Stimulated activated CD4-positive, alpha-beta T cell treated with anti-CD3 and anti-CD28 coated beads, Interleukin-2, amount 100 ng/mL, for 4 hours (primary cell): ENCODE measurements around the gene OPCML.

Source experiments
- DNase-seq: peaks from one replicate; pipeline ENCODE4 v3.0.0-alpha.2; 2020; ENCODE audit warnings: low read depth

Gene OPCML

DNA sequence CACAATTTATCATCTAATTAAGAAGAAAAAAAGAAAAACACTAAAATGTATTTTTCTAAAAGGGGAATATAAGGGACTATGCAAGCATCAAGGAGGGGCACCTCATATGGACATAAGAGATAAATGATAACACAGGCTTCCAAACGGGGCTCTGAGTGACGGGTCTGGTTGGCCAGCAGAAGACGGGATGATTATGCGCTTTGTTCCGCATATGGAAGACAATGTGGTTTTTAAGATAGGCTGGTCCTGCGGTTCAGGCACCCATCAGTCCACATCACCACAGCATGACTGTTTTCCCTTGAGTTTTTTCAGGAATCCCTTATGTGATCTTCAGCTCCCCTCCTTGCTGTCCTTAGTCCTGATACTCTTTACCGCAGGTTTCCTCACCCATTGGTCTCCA, 404.6 kb downstream of the OPCML start:
- DNase-seq, result no peak

GRCh38 chr11:133123796-133124195, 408.5 kb downstream of the OPCML start:
- DNase-seq, result no peak

DNA sequence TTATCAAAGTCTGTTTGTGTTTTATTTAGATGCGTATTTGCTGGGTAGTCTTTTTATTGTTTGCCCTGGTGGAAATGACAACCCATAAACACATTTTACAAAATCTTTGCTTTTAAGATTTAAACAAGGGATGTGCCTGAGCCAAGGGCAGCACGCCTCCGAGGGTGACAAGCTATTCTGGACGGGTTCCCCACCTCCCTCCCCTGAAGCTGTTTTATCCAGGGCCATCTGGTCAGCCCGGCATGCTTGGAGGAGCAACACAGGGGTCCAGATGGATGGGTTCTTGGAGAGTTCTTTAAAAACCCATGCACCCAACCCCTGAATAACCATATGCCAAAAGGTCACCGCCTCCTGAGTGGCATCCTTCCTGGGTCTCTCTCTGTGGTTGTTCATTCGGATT, 408.9 kb downstream of the OPCML start:
- no peak for DNase-seq

- no peak for DNase-seq
Observed at GRCh38 chr11:133122256-133122655, 410.0 kb downstream of the OPCML start.

DNA sequence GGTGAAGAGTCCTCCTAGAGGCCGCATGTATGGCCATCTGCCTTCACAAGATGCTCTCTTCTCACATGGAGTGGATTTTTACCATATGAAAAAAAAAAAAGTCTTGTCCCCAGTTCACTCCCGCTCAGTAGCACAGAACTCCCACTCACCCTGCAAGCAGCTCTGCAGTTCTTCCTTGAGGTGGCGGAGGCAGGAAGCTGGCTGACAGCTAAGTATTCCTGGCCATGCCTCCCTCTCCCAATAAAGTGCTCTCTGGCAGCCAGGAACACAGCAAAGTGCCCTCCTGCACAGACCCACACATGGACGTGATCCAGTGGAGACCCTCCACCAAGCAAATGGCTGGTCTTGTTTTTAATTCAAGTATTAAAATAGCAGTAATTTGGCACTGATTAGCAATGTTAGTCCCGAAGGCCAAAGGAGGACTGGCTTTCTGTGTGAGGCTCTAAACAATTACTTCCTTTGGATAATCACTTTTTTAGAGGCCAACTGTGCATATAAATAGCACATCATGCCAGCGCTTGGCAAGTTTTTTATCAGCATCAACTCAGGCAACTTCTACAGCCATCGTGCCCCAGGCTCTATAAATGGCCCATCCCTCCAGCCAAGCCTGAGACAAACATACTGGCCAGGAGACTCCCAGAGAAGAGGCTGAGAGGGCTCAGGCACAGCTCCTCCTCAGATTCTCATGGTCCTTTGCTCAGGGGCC, 413.6 kb downstream of the OPCML start:
- no peak for DNase-seq

DNA sequence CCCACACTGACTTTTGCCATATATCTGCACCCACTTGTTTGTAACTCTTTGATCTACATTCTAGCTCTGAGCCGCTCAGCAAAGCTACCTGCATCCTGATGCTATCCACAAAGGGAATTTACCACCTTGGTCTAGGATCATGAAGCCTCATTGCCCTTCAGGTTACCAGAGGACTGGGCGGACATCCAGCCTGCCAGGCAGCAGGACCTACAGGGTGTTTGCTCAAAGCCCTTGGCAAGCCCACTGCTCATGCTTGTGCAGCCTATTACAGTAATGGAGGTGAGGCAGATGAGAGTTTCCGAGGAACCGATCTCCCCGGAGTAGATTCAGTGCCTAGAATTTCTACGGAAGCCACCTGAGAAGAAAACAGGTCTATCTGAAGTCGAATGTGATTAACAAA, 417.2 kb downstream of the OPCML start:
- no peak for DNase-seq

DNA sequence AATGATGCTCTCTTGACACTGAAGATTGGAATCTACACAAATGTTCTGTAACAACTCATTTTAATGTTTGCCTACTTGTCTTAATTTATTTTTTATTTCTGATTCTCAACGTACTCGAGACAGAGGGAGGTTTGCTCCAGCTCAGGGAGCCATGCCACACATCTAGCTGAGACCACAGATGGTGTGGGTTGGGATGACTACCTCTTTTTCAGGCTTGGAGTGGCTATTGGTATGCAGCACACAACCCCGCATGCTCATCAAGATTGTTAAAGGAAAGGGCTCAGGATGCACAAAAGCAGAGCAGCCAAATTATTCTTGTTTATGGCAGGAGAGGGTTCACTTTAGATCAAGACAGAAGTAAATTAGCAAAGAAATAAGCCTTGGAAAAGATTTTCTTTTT, 424.5 kb downstream of the OPCML start:
- DNase-seq, result no peak

- no peak for DNase-seq
Observed at GRCh38 chr11:133107136-133107535, 425.2 kb downstream of the OPCML start.

DNA sequence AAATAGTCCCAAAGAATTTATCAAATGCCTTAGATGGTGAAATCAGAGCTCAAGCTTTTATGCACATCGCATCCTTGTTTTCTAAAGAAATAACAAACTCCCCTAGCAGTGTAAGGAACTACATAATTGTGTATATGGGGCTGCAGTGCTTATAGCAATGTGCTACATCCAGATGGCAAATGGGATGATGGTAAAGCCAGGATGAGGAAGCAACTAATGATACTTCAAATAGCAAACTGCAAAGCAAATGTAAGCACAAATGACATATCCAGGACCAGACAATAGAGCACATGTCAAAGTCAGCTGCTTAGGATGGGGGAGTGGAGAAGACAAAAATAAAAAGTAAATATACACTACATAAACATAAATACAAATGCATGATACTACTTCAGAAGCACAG, 425.9 kb downstream of the OPCML start:
- no peak for DNase-seq

DNA sequence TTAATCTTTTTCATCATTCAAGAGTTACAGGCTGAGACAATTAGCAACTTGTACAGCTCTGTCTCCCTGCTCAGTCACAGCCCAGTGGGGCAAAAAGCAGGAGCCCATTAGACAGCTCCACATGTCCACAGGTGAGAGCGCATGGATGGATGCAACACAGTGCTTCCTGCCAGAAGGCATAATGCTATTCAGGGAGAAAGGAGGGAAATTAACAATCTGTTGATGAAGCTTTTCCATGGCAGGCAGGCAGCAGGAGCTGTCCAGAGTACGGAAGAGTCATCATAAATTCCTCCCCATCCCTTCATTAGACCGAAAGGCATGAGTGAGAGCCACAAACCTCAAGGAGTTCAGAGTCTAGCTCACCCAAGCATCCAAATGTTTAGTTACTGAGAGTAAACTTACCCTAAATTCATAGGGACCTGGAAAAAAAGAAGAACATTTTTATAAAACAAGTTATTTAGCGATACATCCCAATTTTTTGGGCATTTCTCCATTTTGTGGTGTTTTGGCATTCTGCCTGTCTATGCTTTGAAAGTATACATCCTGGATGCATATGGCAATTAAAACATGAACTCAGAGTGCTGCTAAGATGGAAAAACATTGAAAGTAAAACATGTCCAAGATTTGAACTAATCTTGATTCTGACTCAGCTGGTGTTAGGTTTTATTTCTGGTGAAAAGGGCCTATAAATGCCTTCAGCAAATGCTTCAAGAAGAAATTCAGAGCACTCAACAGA, 428.1 kb downstream of the OPCML start:
- DNase-seq, result no peak

GRCh38 chr11:133096981-133097380, 435.3 kb downstream of the OPCML start:
- DNase-seq, result no peak

DNA sequence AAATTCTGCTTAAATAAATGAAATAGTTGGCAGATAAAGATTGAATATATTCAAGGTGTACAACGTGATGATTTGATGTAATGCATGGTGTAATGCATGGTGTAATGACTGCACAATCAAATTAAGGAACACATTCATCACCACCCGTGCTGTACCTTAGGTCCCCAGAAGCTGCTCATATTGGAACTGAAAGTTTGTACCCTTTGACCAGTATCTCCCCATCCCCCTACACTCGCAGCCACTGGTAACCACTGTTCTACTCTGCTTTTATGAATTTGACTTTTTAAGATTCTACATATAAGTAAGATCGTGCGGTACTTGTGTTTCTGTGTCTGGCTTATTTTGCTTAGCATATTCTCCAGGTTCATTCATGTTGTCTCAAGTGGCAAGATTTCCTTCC, 445.8 kb downstream of the OPCML start:
- DNase-seq, result no peak

DNA sequence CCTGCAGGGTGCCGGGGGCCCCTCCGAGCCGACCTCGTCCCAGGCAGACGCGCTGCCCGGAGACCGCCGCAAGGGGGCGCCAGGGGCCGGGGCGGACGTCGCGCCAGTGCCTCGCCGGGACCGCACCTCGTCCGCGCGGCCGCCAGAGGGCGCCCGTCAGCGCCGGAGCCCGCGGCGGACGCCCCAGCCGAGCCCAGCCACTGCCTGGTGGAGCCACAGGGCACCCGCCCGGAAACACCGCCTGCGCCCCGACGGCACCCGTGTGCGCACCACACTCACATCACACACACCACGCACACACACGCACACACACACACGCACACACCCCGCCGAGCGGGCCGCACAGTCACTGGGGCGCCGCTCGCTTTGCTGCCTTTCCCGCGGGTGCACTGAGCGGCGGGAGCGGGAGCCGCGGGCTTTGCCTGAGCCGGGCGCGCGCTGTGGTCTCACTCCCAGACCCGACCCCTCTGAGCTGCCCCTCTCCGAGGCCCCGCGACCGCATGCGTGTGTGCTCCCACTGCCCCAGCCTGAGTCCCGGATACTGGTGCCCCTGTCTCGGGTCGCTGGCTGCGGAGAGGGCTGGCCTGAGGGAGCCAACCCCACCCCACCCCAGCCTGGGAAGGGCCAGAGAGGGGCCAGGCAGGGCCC, 449.3 kb downstream of the OPCML start:
- peak; percentile 3 for DNase-seq

DNA sequence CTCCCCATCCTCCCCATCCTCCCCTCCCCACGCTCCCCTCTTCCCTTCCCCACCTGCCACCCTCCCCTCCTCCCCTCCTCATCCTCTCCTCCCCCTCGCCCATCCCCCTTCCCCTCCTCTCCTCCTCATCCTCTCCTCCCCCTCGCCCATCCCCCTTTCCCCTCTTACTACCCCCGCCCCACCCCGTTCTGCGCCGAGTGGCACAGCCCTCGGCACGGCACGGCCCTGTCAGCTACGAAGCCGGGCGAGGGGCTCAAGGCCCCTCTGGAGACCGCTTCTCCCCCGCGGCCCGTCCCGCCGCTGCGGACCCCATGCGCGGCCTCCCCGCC, 449.9 kb downstream of the OPCML start:
- DNase-seq, result no peak

DNA sequence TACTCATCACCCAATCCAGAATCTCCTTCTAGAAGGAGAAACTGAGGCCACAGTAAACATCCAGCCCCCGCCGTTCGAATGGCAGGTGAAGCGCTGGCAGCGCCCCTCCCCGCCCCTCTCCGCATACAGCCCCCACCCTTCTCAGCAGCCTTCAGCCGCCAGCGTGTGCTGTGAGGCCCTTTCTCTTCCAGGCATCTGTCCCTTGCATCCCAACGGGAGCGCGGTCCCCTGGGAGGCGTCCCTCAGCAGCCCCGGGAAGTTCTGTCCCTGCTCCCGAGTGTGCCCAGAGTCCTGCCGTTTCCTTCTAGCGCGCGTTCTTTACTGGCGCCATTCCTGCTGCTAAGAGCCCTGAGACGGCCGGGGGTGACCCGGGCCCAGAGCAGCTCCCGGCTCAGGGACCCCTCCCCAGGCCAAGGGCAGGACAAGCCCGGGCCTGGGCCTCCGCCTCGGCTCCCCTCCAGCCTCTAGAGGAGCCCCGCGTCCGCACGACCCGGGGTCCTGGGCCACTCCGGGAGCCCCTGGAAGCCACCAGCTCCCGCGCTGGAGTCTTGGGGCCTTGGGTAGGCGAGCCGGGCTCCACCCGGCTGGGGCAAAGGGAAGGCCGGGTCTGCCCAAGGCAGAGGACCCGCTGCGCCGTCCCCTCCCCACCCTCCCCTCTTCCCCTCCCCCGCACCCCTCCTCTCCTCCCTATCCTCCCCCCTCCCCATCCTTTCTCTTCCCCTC, 450.4 kb downstream of the OPCML start:
- no peak for DNase-seq

DNA sequence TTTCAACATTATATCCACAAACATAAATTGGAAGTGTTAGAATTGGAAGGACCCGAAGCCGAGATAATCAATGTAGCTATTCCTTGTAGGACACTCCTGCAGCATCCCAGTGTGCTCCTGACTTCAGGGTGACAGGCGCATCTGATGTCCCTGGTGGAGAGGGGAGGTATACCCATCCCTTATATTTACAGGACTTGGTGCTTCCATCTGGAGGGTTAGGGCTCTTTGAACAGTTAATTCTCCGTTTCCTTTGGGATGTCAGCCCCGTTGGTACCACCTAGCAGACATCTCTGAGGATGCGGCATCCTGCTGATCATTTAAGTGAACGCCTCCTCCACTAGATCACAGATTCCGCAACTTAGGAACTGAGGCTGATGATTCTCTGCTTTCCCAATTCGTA, 451.3 kb downstream of the OPCML start:
- DNase-seq, result no peak

DNA sequence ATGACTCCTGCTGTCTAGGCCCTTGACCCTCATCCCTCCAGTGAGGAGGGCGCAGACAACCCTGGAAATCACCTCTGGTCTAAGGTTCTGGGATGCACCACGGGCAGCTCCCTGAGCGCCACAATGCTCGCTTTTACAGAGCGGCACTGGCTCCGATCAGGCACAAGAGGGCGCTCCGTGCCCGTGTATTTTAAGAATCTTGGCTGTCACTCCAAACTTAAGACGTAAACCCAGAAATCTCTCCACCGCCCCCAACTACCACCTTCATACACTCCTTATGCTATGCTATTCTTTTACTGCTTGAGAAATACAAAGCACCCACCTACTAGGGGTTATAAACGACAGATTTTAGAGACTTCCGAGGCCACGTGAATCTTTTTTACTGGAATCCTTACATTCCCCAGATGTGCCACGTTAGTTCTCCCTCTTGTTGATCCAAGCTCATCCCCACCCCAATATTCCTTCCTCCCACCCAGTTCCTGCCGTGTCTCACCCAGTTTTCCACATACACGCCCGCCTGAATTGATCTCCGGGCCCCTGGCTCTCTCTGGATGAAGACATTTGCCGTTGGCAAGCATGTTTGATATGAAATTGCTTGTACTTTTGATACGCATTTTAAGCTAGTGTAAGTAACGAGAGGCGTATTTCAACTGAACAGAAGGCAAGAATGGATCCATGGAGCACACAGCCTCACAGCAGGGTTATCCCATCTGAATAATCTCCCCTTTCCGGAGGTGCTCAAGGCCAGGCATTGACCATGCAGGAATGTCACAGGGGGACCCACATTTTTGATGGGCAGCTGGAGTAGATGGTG, 453.5 kb downstream of the OPCML start:
- no peak for DNase-seq

- no peak for DNase-seq
Observed at GRCh38 chr11:133078012-133078411, 454.3 kb downstream of the OPCML start.

- DNase-seq, result no peak
Observed at GRCh38 chr11:133075351-133075750, 456.9 kb downstream of the OPCML start.

DNA sequence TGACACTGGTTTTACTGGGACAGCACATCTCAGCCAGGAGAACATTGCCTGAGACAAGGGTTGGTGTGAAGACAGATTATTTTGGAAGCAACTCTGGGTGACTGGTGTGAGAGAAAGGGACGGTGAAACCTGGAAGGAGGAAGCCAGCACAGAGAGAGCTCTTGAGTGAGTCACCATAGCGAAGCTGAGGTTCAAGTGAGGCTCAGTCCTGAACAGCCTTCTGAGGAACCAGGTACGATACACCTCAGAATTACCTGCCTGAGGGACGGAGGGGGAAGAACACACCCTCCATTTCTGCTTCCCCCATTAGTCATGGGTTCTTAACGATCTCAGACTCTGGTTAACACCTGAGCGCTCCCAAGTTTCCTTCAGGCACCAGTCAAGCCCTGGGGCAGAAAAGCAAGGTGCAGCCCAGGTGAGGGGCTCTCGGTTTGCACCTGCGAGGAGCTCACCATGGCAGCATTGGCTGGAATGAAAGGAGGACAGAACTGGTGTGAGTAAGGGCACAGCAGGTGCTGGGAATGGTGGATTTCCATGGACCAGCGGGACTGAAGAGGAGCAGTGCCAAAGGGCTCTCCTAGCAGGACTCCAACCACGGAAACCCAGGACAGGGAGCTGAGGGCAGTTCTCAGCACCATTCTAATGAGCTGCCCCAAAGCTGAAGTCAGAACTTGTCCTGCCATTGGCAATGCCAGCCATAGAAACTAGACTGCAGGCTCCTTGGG, 459.3 kb downstream of the OPCML start:
- no peak for DNase-seq

DNA sequence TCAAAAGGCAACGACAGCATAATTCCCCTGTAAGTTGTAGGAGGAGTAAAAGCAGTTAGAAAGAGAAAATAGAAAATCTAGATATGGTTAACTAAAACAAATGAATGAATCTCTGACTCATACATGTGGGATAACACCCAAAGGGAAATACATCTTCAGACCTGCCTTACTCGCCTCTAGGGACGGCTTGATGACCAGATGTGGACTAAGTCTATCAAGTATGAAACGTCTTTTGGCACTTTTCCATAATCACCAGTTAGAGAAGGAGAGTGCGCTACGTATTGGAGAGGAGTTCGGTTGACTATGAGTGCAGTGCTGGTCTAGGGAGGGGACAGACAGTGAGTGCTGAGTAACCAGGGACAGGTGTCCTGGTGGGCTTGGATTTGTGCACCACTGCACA, 459.9 kb downstream of the OPCML start:
- DNase-seq, result no peak
